GM12801 (cell line): ENCODE data around the gene DDX41.

Experiments used
- TF ChIP-seq, protein P1 (sequence below): IDR thresholded peaks from one replicate; pipeline ENCODE4 v1.5.1; 2011; ENCODE audit warnings: control low read depth; ENCODE audit not compliant: insufficient read length; ENCODE audit errors: extremely low read depth

The DDX41 gene

GRCh38 chr5:177497292-177498012 lies 19.3 kb downstream of the DDX41 start, which contains the start of gene PDLIM7:
PDLIM7 (minus strand) TSS chr5:177497604; CDS start chr5:177496512, 1,092 bp downstream.
- TF ChIP-seq, protein P1, sequence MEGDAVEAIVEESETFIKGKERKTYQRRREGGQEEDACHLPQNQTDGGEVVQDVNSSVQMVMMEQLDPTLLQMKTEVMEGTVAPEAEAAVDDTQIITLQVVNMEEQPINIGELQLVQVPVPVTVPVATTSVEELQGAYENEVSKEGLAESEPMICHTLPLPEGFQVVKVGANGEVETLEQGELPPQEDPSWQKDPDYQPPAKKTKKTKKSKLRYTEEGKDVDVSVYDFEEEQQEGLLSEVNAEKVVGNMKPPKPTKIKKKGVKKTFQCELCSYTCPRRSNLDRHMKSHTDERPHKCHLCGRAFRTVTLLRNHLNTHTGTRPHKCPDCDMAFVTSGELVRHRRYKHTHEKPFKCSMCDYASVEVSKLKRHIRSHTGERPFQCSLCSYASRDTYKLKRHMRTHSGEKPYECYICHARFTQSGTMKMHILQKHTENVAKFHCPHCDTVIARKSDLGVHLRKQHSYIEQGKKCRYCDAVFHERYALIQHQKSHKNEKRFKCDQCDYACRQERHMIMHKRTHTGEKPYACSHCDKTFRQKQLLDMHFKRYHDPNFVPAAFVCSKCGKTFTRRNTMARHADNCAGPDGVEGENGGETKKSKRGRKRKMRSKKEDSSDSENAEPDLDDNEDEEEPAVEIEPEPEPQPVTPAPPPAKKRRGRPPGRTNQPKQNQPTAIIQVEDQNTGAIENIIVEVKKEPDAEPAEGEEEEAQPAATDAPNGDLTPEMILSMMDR, result no peak

DNA sequence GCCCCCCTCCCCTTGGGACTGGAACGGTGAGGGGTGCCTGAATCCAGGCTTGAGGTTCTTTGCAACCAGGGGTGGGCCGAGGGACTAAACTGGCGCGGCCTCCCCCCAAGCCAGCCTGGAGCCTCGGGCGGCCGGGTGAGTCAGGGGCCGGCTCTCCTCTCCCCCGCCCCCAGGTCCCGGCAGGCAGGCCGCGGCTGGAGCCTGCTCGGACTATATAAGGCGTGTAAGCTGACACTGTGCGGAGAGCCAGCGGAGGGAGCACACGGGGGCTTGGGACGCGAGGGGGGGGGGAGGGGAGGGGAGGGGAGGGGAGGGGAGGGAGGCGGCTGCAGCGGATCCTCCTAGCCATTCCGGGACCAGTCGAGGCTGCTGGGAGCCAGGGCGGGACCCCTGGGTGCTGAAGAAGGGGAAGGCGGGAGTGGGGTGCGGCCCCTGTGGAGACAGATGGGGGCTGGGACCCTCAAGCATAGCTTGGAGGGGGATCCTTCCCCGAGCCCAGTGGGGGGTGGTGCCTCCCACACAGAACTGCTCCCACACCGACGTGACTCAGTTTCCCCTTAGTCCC lies 20.0 kb downstream of the DDX41 start:
- TF ChIP-seq, protein P1, result no peak

GRCh38 chr5:177496070-177496726 lies 20.6 kb downstream of the DDX41 start:
- TF ChIP-seq, protein P1, result no peak

GRCh38 chr5:177495243-177496060 lies 21.3 kb downstream of the DDX41 start:
- TF ChIP-seq, protein P1, result no peak

DNA sequence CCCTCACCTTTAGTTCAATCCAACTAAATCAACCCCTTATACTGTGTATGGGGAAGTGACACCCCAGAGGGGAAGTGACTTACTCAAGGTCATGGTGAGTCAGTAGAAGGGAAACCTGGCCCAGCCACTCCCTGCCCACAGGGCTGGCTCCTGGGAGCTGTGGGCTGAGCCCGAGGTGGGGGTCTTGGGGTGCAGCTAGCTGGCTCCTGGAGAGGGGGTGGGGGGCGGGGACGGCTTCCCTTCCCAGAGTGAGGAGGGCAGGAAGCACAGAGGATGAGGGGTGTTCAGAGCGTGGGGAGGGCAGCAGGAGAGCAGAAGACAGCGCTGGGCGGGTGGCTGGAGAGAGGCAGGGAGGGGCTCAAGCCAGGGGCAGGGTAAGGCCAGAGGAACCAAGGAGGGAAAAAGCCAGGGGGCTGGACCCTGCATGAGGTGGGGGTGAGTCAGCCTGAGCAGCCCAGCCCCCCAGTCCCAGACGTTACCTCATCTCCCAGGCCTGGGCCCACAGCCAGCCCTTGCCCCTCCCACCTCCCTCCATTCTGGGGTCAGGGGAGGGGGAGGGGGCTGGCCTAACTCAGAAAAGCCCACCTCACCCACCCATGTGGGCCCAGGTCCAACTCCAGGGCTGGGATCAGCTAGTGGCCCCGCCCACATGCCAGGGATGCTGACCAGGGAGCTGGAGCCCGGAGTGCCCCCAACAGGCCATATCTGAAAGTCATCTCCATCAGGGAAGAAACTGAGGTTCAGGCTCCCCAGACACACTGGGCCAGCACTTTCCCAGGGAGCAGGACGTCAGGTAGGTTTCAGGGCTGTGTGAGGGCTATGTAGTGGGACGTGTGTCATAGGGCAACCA lies 22.2 kb downstream of the DDX41 start:
- TF ChIP-seq, protein P1, result no peak

GRCh38 chr5:177493795-177494345 lies 22.9 kb downstream of the DDX41 start:
- TF ChIP-seq, protein P1, result no peak
